NB4 (cell line): Measurements from ENCODE around the gene THG1L.

Source experiments
- DNase-seq: peaks from one replicate; pipeline ENCODE4 v3.0.0; 2010; ENCODE audit warnings: low read depth
- H3K4me3 ChIP-seq: one replicate; pipeline ENCODE4 v1.5.1; 2011; ENCODE audit warnings: mild to moderate bottlenecking, low read depth, low read length, moderate library complexity
- MYC ChIP-seq: IDR thresholded peaks from 2 replicates; pipeline ENCODE4 v1.6.1; 2011; ENCODE audit warnings: low read depth, low read length
- POLR2A ChIP-seq: IDR thresholded peaks from 2 replicates; pipeline ENCODE4 v1.6.1; 2011; ENCODE audit warnings: mild to moderate bottlenecking; ENCODE audit not compliant: insufficient read length; ENCODE audit errors: extremely low read depth
- TF ChIP-seq, protein P1 (sequence below): IDR thresholded peaks from 2 replicates; pipeline ENCODE4 v1.6.1; 2011; ENCODE audit warnings: low read depth, low read length
- TF ChIP-seq, protein P2 (sequence below): IDR thresholded peaks from one replicate; pipeline ENCODE4 v1.5.1; 2012; ENCODE audit warnings: low read depth, low read length

THG1L gene

DNA sequence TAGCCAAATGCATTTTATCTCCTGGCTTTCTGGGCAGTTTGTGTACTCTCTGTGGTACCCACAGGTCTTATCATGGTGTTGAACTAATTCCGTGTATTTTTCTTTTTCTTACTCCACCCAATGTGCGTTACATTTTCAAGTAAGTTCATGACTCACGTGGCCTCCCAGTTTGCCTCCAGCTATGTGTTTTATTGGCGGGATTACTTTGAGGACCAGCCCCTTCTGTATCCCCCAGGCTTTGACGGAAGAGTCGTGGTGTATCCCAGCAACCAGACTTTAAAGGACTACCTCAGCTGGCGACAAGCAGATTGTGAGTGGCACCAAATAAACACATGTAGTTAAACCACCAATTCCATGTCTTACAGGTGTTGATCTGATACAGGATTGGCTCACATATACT lies 3.2 kb downstream of the THG1L start:
- DNase-seq, result no peak
- TF ChIP-seq, protein P1, sequence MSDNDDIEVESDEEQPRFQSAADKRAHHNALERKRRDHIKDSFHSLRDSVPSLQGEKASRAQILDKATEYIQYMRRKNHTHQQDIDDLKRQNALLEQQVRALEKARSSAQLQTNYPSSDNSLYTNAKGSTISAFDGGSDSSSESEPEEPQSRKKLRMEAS, result no peak
- TF ChIP-seq MYC, result no peak
- no peak for TF ChIP-seq POLR2A
- TF ChIP-seq, protein P2, sequence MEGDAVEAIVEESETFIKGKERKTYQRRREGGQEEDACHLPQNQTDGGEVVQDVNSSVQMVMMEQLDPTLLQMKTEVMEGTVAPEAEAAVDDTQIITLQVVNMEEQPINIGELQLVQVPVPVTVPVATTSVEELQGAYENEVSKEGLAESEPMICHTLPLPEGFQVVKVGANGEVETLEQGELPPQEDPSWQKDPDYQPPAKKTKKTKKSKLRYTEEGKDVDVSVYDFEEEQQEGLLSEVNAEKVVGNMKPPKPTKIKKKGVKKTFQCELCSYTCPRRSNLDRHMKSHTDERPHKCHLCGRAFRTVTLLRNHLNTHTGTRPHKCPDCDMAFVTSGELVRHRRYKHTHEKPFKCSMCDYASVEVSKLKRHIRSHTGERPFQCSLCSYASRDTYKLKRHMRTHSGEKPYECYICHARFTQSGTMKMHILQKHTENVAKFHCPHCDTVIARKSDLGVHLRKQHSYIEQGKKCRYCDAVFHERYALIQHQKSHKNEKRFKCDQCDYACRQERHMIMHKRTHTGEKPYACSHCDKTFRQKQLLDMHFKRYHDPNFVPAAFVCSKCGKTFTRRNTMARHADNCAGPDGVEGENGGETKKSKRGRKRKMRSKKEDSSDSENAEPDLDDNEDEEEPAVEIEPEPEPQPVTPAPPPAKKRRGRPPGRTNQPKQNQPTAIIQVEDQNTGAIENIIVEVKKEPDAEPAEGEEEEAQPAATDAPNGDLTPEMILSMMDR, result no peak
- no peak overlapping the region for H3K4me3 ChIP-seq

DNA sequence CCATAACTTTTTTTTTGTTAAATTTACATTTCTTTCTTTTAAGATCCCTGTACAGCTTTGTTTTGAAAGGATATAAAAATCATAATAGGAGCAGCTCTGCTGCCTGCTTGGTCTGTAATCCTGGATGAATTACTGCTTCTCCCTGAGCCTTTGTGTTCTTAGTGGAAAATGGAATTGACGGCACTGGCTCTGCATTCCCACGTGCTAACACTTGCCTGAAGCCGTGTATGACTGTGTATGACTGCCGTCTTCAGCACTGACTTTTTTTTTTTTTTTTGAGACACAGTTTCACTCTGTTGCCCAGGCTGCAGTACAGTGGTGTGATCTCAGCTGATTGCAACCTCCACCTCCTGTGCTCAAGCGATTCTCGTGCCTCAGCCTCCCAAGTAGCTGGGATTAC lies 4.8 kb downstream of the THG1L start:
- H3K4me3 ChIP-seq, result no peak overlapping the region
- TF ChIP-seq POLR2A, result no peak
- TF ChIP-seq, protein P2, result no peak
- TF ChIP-seq, protein P1, result no peak
- TF ChIP-seq MYC, result no peak
- no peak for DNase-seq

DNA sequence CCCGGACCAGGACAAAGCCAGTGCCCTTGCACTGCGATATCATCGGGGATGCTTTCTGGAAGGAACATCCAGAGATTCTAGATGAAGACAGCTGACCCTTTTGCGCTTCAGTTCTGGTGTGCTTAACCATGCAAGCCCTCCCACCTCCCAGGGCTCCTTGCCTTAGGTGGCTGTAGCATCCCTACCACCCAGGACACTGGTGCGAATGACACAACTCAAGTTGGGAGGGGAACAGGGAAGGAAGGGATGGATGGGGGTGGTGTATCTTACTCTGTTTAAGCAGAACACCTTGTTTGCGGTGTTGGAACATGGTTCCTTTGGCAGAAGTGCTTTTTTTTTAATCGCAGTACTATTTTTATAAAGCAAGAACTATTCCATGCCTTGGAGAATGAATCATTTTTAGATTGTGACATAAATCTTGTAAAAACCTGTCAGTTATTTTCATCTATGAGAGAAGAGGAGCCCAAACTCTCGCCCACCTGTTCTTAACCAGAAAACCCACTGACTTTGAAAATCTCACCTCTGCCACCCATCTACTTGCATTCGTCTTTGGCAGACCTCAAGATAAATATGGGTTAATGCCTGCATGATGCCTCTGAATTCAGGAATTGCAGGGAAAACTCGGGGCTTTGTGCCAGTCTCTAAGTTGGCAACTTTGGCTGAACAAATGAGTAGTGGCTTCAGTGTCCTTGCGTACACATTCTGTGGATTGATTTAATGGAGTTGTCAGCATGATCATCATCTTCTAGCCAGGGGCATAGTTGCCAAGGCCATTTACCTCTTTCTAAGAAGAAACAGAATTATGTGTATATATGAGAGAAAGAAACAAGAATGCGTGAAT lies 8.4 kb downstream of the THG1L start:
- no peak for DNase-seq
- no peak overlapping the region for H3K4me3 ChIP-seq
- TF ChIP-seq, protein P1, result no peak
- TF ChIP-seq POLR2A (no peak), MYC (no peak)
- TF ChIP-seq, protein P2, result no peak

DNA sequence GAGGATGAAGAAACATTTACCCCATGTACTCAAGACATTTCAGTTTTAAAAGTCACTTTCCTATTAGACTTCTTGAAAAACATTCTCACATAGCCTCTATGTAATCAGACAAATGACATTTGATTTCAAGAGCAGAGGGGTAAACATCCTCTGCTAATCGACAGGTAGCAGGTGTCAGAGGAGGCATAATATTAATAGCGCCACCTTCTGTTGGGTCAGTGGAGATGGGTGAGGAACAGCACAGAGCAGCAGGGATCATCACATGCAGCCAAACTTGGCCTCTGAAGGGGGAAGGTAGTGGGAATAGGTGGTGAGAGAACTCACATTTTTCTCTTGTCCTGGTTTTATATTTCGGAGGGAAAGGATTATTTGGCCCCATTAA lies 9.0 kb downstream of the THG1L start:
- no peak overlapping the region for H3K4me3 ChIP-seq
- TF ChIP-seq, protein P1, result no peak
- TF ChIP-seq MYC (no peak), POLR2A (no peak)
- TF ChIP-seq, protein P2, result peak; percentile 39
- DNase-seq, result peak; percentile 30

DNA sequence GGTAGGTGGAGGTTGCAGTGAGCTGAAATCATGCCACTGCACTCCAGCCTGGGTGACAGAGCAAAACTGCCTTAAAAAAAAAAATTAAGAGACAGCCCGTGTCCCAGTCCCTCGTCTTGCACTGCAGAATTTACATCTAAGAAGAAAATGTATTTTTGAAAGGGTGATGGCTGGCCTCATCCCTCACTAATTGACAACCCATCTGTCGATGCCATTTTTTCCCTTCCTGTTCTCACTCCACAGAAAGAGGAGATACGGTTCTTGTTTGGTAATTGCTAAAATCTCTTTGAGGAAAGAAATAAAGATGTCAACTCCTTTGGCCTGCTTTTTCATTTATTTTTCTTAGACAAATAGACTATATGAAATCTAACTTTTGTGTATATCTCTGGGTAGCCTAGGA lies 9.9 kb downstream of the THG1L start:
- no peak for DNase-seq
- H3K4me3 ChIP-seq, result no peak overlapping the region
- TF ChIP-seq, protein P1, result no peak

DNA sequence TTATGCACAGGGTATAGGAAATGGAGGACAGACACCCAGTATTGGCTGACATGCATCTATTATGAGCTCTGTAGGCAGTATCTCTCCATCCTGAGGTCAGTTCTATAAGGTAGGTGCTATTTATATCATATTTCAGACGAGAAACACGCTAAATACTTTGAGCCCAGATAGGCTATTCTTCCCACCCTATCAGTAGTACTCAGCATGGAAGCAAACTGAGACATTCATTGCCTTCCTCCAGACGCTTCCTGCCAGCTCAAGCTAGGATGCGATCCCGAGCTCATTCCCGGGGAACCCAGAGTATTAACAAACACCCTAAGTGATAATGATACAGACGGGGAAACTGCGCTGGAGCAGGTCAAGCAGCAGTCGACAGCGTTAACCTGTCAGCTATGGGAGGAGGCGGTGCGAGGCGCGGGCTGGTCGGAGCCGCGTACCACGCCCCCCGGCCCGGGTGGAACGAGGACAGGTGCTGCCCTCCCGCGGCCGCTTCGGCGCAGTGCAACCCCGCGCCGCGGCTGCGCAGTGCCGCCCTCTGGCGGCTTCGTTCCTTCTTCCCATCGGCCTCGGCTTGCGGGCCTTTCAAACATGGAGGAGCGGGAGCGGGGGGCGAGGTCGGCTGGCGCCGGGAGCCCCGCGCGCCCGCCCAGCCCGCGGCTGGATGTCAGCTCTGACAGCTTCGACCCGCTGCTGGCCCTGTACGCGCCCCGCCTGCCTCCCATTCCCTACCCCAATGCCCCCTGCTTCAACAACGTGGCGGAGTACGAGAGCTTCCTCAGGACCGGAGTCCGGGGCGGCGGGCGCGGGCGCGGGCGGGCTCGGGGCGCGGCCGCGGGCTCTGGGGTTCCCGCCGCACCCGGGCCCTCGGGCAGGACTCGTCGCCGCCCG lies 12.2 kb downstream of the THG1L start, which contains the start of gene LSM11:
TSS of gene LSM11 (plus strand) at position 550 of the 888 bp plus-strand sequence. CDS start at position 589, 39 bp downstream.
- peak within 1 kb of the TSS; percentile 90 for H3K4me3 ChIP-seq
- TF ChIP-seq, protein P2, result peak; percentile 90
- TF ChIP-seq POLR2A (peak; percentile 33), MYC (peak; percentile 54)
- TF ChIP-seq, protein P1, result 0 out of 2 replicates have a peak, but pooled peaks have one; percentile 9
- DNase-seq, result peak; percentile 86
